NB4 (cell line): Measurements from ENCODE around the gene NR3C2.

ENCODE experiments used
- DNase-seq: peaks from one replicate; pipeline ENCODE4 v3.0.0; 2010; ENCODE audit warnings: low read depth
- H3K4me3 ChIP-seq: one replicate; pipeline ENCODE4 v1.5.1; 2011; ENCODE audit warnings: mild to moderate bottlenecking, low read depth, low read length, moderate library complexity
- CTCF ChIP-seq: IDR thresholded peaks from one replicate; pipeline ENCODE4 v1.5.1; 2012; ENCODE audit warnings: low read depth, low read length
- MAX ChIP-seq: IDR thresholded peaks from 2 replicates; pipeline ENCODE4 v1.6.1; 2011; ENCODE audit warnings: low read depth, low read length
- MYC ChIP-seq: IDR thresholded peaks from 2 replicates; pipeline ENCODE4 v1.6.1; 2011; ENCODE audit warnings: low read depth, low read length
- POLR2A ChIP-seq: IDR thresholded peaks from 2 replicates; pipeline ENCODE4 v1.6.1; 2011; ENCODE audit warnings: mild to moderate bottlenecking; ENCODE audit not compliant: insufficient read length; ENCODE audit errors: extremely low read depth

Gene NR3C2

DNA sequence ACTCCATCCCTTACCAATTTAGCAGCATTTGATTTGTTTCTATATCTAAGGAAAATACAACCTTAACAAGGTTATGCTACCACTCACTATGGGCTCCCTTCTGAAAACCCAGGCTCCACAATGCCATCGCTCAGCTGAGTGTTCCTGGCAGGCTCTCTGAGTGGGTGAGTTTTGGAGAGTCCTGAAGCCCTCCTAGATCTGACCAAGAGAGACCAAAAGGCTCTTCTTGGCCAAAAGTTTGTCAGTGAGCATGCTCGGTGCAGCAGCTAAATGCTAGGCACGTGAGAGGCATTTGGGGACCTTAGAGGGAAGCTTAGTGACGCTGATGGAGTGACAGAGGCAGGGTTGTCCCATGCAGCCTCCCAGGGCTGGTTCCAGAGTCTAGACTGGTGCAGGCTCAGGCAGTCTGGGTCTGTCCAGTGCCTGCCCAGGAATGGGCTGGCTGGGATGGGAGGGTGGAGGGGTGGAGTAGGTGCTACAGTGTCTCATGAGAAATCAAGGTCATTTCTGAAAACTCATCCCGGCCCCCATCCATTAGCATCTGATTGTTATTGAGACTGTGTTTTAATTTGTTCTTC lies 346.8 kb downstream of the NR3C2 start:
- no peak for TF ChIP-seq MYC
- TF ChIP-seq MAX = no peak
- no peak for TF ChIP-seq POLR2A
- no peak for TF ChIP-seq CTCF
- H3K4me3 ChIP-seq = no peak overlapping the region
- DNase-seq = no peak

DNA sequence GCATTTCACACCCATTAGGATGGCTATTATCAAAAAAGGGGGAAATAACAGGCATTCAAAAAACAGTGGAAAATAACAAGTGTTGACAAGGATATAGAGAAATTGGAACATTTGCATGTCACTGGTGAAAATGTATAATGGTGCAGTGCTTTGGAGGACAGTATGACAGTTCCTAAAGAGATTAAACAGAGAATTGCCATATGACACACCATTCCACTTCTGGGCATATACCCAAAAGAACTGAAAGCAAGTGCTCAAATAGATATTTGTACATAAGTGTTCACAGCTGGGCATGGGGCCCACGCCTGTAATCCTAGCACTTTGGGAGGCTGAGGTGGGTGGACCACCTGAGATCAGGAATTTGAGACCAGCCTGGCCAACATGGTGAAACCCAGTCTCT lies 348.1 kb downstream of the NR3C2 start:
- TF ChIP-seq CTCF (no peak), MYC (no peak), POLR2A (no peak)
- no peak overlapping the region for H3K4me3 ChIP-seq
- DNase-seq = no peak

DNA sequence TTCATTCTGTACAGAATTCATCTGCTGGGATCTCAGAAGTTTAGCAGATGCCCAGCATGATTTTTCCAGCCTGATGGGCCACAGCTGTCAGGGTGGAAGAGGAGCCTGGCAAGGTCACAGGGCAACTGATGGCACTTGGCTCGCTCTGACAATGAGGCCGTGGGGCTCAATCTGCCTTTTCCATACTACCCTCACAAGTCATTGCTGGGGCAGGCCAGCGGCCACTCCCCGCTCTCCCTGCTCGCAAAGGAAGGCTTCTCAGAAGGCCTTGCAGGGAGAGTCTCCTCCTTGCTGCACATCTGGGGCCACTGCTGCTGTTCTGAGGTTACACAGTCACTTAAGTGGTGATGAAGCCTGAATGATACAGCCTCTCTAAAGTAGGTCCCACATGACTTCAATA lies 349.1 kb downstream of the NR3C2 start:
- TF ChIP-seq MAX (no peak), CTCF (no peak), POLR2A (no peak), MYC (no peak)
- DNase-seq = no peak
- no peak overlapping the region for H3K4me3 ChIP-seq

DNA sequence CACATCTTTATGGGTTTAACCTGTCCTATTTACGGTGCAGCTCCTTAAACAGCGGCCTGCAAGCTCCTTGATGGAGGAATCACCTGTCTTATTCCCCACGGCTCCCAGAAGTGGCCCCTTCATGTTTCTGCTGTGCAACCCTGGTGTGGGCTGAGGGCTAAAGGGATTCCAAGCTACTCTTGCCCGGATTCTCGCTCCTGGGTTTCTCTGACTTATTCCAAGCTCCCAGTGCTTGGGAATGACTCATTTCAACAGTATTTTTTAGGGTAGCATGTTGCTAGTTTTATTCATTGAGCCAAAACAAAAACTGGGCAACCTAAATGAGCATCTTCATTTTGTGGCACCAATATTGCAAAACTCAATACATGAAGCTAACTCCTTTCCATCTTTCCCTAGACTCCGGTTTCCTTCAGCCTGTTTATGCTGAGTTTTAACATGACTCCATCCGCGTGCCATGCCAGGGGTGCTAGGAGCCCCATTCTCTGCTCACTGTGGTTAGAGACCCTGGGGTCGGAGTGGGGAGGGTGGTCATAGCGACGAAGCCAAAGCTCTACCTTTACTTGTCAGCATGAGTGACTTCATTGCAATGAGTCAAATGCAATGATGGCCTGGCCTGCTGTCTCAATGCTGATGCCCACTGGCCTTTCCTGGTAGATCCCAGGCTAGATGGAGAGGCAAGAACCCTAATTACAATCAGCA lies 349.7 kb downstream of the NR3C2 start:
- TF ChIP-seq MAX = no peak
- TF ChIP-seq POLR2A = no peak
- no peak for TF ChIP-seq CTCF
- TF ChIP-seq MYC = no peak

DNA sequence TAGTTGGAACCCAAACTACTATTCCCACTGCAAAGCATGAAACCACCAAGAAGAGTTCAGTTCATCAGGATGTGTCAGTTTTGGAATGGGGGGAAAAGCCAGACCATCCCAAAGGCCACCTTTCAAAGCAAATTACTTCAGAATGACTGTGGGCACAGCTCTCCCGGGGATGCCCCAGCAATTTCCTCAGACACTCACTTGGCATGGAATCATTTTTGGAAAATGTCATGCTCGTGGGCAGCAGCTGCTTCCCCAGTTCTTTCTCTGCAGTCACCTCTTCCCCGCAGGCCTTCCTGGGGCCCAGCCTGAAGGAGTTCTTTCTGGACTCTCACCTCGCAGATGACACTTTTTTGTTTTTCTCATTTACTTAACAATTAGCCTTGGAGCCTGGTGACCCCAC lies 350.3 kb downstream of the NR3C2 start:
- DNase-seq = no peak
- TF ChIP-seq MYC = no peak
- TF ChIP-seq MAX = no peak
- TF ChIP-seq CTCF = no peak
- TF ChIP-seq POLR2A = no peak
- H3K4me3 ChIP-seq = no peak overlapping the region

More for the DNA sequence above, 349.7 kb downstream of the NR3C2 start:
- H3K4me3 ChIP-seq = no peak overlapping the region
- no peak for DNase-seq
